ENCODE data around the gene HSD3B7.
"Not testable (repeated sequence)": the region's sequence is repeated elsewhere in the genome, so short reads cannot be mapped to it uniquely, and the experiment has no call there.

Gene HSD3B7

DNA sequence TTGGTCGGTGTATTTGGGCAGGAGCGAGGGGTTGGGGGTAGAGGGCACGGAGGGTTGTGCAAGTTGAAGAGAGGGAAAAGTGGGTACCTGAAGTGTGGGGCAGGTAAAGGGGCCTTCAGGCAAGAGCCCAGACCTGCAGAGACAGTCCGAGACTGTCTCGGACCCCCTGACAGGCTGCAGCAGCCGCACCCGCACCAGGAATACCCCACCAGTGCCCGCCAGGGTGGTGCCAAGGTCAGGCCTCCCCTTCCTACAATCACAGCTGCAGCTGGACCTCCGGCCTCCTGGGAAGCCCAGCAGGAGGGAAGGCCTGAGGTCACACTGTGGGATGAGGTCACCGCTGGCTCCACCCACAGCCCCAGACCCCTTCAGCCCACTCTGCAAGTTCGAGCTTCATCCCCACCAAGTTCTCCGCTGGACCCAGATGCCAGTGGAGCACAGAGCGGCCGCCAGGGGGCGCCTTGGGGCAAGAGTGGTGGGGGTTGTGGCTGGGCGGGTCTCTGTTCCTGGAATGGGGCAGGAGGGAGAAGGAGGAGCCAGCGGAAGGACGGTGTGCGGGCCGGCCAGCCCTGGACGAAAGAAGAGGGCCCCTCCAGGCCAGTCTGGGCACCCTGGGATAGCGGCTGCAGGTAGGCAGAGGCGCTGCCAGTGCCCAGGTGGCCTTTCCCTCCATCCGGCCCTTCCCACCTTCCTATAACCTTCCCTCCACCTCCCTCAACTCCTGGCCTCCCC lies at the start of gene HSD3B7:
HSD3B7 (plus strand) TSS at position 539 of the 732 bp plus-strand sequence. CDS start 452 bp downstream, outside the sequence.
- DNase-seq, result peak; percentile 4

DNA sequence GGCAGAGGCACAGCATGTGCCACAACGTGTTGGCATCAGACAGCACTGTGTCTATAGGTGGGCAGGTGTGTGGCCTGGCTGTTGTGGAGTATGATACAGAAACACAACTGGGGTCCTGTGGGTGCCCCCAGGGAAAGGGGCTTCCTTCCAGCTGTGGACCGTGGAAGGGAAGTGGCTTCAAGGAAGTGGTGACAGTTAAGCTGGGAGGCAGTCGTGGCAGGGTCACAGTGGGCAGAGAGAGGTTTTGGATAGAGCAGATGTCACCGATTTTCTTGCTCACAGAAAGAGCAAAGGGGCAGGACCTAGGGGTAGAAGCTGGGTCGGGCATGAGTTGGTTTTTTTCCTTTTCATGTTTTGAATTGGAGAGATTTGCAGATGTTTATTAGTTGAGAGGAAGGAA lies 47.3 kb upstream of the HSD3B7 start:
- DNase-seq, result no peak

DNA sequence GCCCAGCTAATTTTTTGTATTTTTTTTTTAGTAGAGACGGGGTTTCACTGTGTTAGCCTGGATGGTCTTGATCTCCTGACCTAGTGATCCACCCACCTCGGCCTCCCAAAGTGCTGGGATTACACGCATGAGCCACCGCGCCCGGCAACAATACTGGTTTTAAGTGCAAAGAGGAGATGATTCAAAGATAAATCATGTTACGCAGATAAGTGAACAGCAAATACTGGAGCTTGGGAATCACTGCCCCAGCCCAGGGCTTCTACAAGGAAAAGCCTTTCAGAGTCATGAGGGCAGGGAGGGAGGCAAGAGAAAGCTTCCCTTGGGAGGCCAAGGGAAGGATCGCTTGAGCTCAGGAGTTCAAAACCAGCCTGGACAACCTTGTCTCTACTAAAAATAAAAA lies 45.4 kb upstream of the HSD3B7 start:
- not testable (repeated sequence) for DNase-seq

DNA sequence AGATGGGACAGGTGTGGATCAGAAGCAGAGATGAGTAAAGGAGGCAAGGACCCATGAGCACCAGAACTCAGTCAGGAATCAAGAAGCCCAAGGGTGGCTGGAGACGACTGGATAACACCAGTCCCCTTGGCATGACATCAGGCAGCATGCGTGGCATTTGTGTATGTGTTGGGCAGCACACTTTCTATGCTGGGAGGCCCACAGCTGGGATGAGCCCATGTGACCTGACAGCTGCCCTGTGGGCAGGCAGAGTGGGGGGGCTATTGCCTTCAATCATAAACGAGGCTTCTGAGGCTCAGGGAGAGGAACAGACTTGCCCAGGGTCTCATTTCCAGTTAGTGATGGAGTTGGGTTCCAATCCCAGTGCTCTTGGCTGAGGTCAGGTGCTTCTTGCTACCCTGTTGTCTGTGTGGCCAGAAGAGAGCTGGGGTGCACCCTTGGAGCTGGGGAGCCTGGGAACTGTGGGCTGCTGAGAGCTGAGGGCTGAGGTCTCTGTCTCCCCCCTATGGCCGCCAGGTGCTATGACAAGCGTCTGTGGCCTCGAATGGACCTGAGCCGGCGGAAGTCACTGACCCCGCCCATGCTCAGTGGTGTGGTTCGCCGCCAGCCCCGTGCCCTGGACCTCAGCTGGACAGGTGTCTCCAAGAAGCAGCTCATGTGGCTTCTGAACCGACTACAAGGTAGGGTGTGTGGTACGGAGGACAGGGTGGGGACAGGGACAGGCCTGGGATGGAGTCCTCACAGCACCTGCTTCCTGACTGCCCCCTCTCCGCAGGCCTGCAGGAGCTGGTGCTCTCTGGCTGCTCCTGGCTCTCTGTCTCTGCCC lies 43.2 kb upstream of the HSD3B7 start:
- peak; percentile 14 for DNase-seq

DNA sequence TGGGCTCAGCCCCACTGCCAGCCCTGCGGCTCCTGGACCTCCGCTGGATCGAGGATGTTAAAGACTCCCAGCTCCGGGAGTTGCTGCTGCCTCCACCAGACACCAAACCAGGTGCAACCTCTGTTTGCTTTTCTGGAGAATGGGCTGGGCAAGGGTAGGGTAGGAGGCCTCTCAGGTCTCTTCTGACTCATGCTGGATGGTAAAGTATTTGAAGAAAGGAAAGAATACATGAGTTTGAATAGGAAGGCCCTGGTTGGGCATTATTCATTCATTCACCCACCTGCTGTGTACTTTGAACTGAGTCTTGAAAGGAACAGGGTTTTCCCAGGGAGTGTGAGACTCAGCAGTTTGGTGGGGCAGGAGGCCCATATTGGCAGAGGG lies 42.6 kb upstream of the HSD3B7 start:
- no peak for DNase-seq

DNA sequence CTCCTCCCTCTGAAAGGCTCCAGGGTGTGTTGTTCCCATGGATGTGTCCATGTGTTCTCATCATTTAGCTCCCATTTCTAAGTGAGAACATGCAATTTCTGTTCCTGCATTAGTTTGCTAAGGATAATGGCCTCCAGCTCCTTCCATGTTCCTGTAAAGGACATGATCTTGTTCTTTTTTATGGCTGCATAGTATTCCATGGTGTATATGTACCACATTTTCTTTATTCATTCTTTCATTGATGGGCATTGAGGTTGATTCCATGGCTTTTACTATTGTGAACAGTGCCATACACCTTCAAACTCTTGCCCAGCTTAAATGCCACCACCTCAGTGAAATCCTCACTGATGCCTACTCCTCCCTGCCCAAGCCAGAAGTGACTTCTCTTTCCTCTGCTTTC lies 40.7 kb upstream of the HSD3B7 start:
- no peak for DNase-seq

DNA sequence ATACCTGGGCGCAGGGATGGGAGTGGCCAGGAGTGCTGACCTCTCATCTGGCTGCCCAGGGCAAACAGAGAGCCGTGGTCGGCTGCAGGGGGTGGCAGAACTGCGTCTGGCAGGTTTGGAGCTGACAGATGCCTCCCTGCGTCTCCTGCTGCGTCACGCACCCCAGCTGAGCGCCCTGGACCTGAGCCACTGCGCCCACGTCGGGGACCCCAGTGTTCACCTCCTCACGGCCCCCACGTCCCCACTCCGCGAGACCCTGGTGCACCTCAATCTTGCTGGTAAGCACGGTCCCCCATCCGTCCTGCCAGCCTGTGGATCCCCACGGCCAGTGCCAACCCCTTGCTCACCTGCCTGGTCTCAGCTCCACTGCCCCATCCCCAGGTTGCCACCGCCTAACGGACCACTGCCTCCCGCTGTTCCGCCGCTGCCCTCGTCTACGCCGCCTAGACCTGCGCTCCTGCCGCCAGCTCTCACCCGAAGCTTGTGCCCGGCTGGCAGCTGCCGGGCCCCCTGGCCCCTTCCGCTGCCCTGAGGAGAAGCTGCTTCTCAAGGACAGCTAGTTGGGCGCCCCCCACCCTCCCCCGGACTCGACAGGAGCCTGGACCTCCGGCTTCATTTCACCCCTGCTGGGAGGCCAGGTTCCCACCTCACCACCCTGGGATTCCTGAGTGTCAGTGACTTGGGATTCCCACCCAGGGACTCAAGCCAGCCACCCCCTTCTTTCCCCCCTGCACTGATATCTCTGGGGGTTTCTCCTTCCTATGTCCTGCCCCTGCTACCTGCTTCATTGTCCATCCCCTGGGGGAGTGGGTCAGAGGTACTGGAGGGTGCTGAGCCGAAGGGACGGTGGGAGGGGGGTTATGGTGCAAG lies 38.1 kb upstream of the HSD3B7 start:
- DNase-seq, result no peak

DNA sequence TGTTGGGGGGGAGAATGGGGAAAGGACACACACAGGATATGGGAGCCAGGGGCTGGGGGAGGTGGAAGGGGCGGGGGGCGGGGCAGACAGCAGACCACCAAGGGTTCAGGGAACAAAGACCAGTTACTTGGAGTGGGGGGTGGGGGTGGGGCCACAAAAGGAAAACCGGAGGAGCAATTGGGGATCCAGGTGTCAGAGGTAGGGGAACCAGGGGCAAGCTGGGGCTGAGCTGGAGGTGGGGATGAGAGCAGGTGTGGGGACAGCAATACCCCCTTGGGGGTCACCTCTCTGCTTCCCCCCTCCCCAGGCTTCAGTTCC lies 37.5 kb upstream of the HSD3B7 start:
- DNase-seq, result no peak

DNA sequence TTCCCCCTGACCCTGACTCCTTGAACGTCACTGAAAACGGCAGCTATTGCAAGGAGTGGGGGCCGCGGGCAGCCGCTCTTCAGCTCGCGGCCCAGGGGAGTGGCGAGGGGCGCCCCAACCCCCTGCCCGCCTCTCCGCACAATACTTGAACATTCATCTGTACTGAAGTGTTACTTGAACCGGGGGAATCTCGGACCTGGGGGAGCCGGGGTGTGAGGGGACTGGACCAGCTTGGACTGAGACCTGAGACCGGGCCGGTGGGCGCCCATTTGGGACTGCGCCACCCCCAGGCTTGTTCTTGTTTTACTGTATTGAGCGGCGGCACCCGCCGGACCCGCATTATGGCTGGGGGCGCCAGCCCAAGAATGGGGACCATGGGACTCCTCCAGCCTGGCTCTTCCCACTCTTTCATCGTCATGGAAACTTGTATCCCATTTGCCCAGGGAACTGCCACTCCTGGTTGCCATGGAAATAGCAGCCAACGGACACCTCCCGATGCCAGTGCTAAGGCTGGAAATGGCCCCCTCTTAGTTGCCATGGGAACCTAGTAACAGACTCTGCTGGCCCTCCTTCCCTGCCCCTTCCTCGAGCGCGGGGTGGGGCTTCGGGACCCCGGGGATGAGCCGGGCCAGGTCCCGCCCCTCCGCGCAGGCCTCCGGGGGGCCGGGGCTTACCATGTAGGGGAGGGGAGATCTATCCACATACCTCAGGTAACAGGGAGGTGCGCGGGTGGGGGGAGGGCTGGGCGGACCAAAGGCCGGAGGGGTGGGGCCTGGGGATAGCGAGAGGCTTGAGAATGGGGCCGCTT lies 36.9 kb upstream of the HSD3B7 start:
- peak; percentile 20 for DNase-seq

DNA sequence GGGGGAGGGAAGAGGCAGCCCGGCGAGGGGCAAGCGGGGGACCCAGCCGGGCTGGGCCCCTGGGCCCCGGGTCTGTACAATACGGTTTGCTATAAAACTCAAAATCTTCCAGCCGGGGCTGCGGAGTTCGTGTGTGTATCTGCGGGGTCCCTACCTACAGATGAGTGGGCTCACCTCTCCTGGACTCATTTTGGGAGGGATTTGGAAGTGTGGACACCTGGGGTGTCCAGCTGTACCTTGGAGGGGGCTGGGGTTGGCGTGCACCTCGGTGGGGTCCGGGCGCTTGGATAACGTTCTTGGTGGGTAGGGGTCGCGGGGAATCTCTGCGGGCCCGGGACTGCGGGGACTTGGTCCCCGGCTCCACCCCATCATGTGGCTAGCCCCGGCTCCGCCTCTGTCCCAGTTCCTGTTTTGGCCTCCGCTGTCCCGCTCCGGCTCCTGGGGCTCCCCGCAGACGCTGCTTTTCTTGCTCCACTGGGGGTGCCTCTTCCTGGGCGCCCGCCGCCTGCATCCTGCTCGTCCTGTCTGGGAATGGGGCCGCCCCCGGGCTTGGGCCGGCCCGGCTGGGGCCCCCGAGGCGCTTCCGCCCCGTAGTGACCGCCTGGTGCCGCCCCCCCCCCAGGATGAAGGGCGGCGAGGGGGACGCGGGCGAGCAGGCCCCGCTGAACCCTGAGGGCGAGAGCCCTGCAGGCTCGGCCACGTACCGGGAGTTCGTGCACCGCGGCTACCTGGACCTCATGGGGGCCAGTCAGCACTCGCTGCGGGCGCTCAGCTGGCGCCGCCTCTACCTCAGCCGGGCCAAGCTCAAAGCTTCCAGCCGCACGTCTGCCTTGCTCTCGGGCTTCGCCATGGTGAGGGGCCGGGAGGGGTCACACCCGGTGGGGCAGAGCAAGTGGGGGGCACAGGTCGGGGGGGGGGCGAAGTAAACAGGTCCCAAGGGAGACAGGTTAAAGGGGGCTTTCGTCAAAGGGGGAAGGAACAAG lies 36.0 kb upstream of the HSD3B7 start, which contains the start of gene ORAI3:
ORAI3 (plus strand) TSS at position 402 of the 983 bp plus-strand sequence; CDS start at position 624, 222 bp downstream.
- DNase-seq, result no peak

DNA sequence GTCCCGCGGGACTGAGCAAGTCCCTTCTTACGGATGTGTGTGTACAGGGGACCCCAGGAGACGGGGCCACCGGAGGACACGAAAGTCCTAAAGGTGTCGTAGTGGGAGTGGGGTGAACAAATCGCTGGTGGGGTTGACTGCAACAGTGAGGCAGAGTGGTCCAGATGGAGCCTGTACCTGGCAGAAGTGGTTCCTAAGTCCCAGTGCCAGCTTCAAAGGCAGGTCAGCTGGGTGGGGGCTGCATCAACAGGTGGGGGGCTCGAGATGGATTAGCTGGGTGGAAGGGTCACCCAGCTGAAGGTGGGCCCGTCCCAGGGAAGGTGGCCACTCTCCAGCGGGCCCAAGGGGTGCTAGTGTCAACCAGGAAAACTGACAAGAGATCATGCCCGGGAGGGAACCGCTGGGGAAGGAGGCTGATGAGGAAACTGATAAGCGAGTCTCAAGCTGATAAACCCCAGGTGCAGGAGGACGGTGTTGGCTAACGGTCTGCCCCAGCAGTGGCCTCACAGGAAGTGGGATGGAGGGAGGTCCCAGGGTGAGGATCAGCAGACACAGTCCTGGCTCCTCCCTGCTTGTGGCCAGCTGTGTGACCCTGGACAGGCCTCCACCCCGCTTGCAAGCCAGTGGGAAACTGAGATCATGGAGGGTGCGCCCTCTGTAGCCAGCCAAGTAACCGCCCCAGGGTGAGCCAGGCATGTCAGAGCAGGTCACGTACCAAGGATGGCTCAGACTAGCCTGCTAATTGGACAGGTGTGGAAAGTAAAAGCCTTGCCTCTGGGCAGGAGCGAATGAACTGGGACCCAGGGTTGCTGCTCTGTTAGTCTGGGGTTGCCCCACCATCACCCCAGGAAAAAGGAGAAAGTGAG lies 35.1 kb upstream of the HSD3B7 start:
- DNase-seq, result no peak

DNA sequence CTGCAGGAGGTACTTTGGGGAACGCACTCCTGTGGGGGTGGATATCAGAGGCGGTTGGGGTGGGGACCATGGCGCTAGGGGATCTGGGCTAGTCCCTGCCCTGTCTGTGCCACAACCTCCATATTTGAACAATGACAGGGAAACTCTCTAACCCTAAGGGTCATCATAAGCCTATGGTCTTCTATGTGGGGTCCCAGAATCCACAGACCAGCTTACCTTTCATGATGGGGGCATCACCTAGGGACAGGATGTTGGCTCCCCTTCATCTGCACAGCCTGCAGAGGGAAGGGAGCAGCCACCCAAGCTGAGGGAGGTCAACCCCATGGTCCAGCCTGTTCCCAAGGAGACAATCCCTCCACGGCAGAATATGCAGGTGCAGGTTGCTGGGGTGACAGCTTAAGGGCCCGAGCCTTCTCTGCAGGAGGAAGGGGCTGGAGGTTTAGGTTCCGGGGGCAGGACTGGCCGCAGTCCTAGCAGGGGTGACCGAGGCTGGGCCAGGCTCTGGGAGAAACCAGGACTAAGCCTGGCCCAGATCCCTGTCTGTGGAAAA lies 34.4 kb upstream of the HSD3B7 start:
- DNase-seq, result no peak

DNA sequence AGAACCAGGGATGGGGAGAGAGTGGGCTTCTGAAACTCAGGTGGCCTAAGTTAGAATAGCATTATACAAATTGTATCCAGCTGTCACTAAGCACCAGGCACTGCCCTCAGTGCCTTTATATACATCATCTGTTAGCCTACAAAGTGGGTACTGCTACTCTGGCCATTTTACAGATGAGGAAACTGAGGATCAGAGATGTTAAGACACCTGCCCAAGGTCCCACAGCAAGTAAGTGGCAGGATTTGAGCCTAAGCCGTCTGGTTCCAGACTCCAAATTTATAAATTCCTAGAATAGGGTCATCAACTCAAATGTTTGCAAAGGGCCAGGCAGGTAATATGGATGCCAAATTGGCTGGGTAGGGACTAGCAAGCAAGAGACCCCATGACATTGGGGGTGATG lies 33.8 kb upstream of the HSD3B7 start:
- DNase-seq, result no peak

DNA sequence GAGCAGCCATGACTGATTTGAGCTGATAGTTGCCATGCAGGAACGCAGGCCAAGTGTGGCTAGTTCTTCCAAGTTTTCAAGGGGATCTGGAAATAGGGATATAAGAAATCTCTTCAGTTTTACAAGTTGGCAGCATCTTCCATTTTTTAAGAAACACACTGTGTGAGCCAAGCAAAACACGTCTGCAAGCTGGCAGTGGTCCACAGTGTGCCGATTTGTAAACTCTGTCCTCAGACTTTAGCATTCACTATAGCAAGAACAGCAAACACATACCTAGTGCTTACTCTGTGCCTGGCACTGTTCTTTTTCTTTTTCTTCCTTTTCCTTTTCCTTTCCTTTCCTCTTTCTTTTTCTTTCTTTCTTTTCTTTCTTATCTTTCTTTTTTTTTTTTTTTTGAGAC lies 33.3 kb upstream of the HSD3B7 start:
- DNase-seq, result no peak

DNA sequence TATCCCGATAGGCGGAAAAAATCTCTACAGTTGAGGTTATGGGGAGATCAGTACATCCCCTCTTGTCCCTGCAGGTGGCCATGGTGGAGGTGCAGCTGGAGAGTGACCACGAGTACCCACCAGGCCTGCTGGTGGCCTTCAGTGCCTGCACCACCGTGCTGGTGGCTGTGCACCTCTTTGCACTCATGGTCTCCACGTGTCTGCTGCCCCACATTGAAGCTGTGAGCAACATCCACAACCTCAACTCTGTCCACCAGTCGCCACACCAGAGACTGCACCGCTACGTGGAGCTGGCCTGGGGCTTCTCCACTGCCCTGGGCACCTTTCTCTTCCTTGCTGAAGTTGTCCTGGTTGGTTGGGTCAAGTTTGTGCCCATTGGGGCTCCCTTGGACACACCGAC lies 31.9 kb upstream of the HSD3B7 start:
- no peak for DNase-seq

DNA sequence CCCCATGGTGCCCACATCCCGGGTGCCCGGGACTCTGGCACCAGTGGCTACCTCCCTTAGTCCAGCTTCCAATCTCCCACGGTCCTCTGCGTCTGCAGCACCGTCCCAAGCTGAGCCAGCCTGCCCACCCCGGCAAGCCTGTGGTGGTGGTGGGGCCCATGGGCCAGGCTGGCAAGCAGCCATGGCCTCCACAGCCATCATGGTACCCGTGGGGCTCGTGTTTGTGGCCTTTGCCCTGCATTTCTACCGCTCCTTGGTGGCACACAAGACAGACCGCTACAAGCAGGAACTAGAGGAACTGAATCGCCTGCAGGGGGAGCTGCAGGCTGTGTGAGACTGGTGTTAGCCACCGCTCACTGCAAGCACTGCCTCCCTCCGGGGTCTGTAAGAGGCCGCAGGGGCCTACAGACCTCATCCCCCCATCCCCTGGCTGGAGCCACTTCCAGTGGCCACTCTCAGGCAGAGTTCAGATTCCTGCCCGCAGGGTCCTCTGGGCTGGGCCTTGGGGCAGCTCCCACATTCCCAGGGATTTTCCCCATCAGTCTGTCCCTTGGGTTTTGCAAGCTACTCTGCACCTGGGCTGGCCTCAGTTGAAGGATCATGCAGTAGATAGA lies 31.4 kb upstream of the HSD3B7 start:
- DNase-seq, result peak; percentile 25

DNA sequence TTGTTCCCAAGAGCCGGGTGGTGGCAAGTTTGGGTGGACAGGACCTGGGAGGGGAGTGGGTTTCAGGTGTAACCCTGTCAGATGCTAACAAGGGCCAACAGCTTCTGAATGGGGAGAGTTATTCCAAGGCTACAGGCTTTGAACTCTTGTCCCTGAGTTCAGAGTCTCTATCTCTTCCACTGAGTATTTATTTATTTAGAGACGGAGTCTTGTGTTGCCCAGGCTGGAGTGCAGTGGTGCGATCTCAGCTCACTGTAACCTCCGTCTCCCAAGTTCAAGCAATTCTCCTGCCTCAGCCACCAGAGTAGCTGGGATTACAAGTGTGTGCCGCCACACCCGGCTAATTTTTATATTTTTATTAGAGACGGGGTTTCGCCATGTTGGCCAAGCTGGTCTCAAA lies 30.0 kb upstream of the HSD3B7 start:
- DNase-seq, result no peak

DNA sequence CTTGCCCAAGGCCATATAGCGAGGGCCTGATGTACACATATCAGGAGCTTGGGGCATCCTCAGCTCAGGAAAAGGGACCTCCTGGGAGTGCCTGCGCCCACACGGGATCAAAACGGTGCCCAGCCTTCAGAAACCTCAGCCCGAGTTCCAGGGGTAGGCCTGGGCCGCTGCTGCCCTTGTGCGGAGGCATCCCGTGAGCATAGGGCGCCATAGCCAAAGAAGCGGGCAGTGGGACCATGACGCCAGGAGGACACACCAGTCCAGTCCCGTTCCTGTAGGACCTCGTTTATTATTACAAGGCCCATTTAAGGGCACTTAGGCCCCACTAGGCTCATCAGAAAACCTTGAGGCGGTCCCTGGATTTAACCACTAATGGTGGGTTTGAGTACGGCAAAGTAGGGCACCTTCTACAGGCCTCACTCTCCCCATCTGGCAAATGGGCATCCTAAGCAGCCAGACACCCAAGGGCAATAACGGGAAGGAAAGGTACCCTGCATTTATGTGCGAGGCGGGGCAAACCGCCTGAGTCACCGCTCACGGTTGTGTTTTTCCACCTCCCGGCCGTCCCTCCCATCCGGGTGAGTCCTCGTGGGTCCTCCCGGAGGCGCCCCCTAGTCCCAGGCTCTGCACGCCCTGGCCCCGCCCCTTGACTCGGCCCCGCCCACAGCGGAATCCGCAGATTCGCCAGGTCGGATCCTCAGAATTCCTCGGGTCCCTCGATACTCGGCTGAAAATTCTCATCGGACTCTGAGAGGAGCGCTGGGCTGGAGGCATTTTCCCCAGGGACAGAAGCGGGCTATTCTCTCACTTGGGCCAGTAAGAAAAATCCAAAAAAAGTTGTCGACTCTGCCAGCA lies 28.2 kb upstream of the HSD3B7 start:
- DNase-seq, result peak; percentile 7
